Fibroblast of lung (primary cell): Measurements from ENCODE around the gene MALAT1. TPM values are rescaled to one million over a fixed set of nuclear protein-coding genes. Genes with fewer than 3 reads are reported as not detected.

ENCODE experiments used
- DNase-seq, 2 donors: peaks; one replicate each; pipeline versions ENCODE4 v3.0.0 to v3.0.0-alpha.2; 2010; ENCODE audit warnings: low read depth in 2 of 2
- H2AFZ ChIP-seq: 2 replicates; pipeline ENCODE4 v1.5.1; 2012; ENCODE audit warnings: low read length, control low read depth, inconsistent platforms
- H3K27ac ChIP-seq: 2 replicates; pipeline ENCODE4 v1.5.1; 2011; ENCODE audit warnings: low read length, control low read depth; ENCODE audit not compliant: insufficient read depth
- H3K27me3 ChIP-seq: 2 replicates; pipeline ENCODE4 v1.5.1; 2011; ENCODE audit warnings: mild to moderate bottlenecking, low read length; ENCODE audit not compliant: control insufficient read depth, insufficient read depth
- H3K36me3 ChIP-seq: 2 replicates; pipeline ENCODE4 v1.5.1; 2011; ENCODE audit warnings: low read length; ENCODE audit not compliant: control insufficient read depth, insufficient read depth
- H3K4me1 ChIP-seq: 2 replicates; pipeline ENCODE4 v1.5.1; 2011; ENCODE audit warnings: low read length; ENCODE audit not compliant: control insufficient read depth, insufficient read depth; ENCODE audit errors: extremely low read depth
- H3K4me2 ChIP-seq: 2 replicates; pipeline ENCODE4 v1.5.1; 2011; ENCODE audit warnings: low read length, control low read depth; ENCODE audit not compliant: insufficient read depth; ENCODE audit errors: extremely low read depth
- H3K4me3 ChIP-seq, 4 experiments: fragments of 200-600 bp in 1 of 4; sonication (generic) in 1 of 4; replicated peaks in 1 of 4; 2 replicates each; pipeline ENCODE4 v1.5.1; 2011 to 2016; ENCODE audit warnings: low read length in 4 of 4, low read depth in 3 of 4, mild to moderate bottlenecking in 3 of 4, control low read depth in 2 of 4, inconsistent platforms in 1 of 4, mixed read lengths in 1 of 4; ENCODE audit not compliant: insufficient read depth in 1 of 4; ENCODE audit errors: control extremely low read depth in 1 of 4
- H3K79me2 ChIP-seq: 2 replicates; pipeline ENCODE4 v1.5.1; 2012; ENCODE audit warnings: mild to moderate bottlenecking, low read length, inconsistent platforms; ENCODE audit not compliant: control insufficient read depth, insufficient read depth
- H3K9ac ChIP-seq: 2 replicates; pipeline ENCODE4 v1.5.1; 2011; ENCODE audit warnings: mild to moderate bottlenecking, low read length, control low read depth; ENCODE audit not compliant: insufficient read depth
- H3K9me3 ChIP-seq: 2 replicates; pipeline ENCODE4 v1.5.1; 2012; ENCODE audit warnings: low read depth, low read length; ENCODE audit not compliant: control insufficient read depth, insufficient read depth
- H4K20me1 ChIP-seq: 2 replicates; pipeline ENCODE4 v1.5.1; 2011; ENCODE audit warnings: low read length; ENCODE audit not compliant: control insufficient read depth, insufficient read depth; ENCODE audit errors: extremely low read depth
- EZH2 ChIP-seq: IDR thresholded peaks from 2 replicates; pipeline ENCODE4 v1.5.1; 2012; ENCODE audit warnings: low read length, control low read depth, mild to moderate bottlenecking; ENCODE audit errors: missing control alignments
- polyA plus RNA-seq, 2 donors: library from polyadenylated mRNA; depleted of rRNA in 1 of 2; stranded (reverse) in 1 of 2; unstranded in 1 of 2; fragments of >200 nt; gene quantifications; 2 replicates each; pipeline ENCODE4 v1.2.1, GENCODE V29; 2011 to 2012; ENCODE audit warnings: missing spikeins in 1 of 2
- total RNA-seq: library from RNA; depleted of rRNA; stranded (reverse); fragments of >200 nt; gene quantifications from 2 replicates; pipeline ENCODE4 v1.2.1, GENCODE V29; 2014
- TF ChIP-seq, protein P1 (sequence below), 2 donors: IDR thresholded peaks in 1 of 2; conservative IDR thresholded peaks in 1 of 2; 1 replicate in 1 of 2; 2 replicates in 1 of 2; pipeline ENCODE4 v1.5.1; 2011 to 2012; ENCODE audit warnings: low read length in 2 of 2, control low read depth in 1 of 2, inconsistent platforms in 1 of 2, low read depth in 1 of 2, mild to moderate bottlenecking in 1 of 2

Gene MALAT1
- total and polyA plus RNA-seq, 2 donors (not counting 1 experiment from before 2014, with no cell fraction given) = 583 to 21,991 TPM

DNA sequence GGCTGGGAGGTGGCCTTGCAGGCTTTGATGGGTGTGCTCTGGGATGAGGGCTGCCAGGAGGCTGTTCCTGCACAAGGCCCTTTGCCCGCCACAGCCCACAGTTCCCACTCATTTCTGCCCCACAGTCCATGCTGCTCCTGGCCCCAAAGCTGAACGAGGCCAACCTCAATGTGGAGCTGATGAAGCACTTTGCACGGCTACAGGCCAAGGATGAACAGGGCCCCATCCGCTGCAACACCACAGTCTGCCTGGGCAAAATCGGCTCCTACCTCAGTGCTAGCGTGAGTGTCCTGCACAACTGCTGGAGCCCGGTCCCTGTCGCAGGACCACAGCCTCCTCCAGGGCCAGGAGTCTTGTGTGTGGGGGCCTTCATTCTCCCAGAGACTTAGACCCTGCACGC lies 36.3 kb downstream of the MALAT1 start:
- no peak for DNase-seq
- Histone ChIP-seq H3K79me2 (no peaks in the 10 kb centered on the region), H3K9ac (no peak overlapping the region), H3K9me3 (no peaks in the 10 kb centered on the region), H3K36me3 (peaks cover 64% of the 10 kb centered on the region), H3K4me2 (no peak overlapping the region), H4K20me1 (no peaks in the 10 kb centered on the region), H3K4me3 (no peak overlapping the region), H2AFZ (no peak overlapping the region), H3K4me1 (no peaks in the 10 kb centered on the region), H3K27me3 (no peaks in the 10 kb centered on the region), H3K27ac (no peak overlapping the region)
- TF ChIP-seq, protein P1, sequence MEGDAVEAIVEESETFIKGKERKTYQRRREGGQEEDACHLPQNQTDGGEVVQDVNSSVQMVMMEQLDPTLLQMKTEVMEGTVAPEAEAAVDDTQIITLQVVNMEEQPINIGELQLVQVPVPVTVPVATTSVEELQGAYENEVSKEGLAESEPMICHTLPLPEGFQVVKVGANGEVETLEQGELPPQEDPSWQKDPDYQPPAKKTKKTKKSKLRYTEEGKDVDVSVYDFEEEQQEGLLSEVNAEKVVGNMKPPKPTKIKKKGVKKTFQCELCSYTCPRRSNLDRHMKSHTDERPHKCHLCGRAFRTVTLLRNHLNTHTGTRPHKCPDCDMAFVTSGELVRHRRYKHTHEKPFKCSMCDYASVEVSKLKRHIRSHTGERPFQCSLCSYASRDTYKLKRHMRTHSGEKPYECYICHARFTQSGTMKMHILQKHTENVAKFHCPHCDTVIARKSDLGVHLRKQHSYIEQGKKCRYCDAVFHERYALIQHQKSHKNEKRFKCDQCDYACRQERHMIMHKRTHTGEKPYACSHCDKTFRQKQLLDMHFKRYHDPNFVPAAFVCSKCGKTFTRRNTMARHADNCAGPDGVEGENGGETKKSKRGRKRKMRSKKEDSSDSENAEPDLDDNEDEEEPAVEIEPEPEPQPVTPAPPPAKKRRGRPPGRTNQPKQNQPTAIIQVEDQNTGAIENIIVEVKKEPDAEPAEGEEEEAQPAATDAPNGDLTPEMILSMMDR (conservative IDR thresholded peaks at IDR 0.05 in 1 of 2, IDR thresholded peaks at IDR 0.05 in 1 of 2; ENCODE audit: low read depth in 1 of 2, low read length in 2 of 2) = no peak
- TF ChIP-seq EZH2 = no peak

DNA sequence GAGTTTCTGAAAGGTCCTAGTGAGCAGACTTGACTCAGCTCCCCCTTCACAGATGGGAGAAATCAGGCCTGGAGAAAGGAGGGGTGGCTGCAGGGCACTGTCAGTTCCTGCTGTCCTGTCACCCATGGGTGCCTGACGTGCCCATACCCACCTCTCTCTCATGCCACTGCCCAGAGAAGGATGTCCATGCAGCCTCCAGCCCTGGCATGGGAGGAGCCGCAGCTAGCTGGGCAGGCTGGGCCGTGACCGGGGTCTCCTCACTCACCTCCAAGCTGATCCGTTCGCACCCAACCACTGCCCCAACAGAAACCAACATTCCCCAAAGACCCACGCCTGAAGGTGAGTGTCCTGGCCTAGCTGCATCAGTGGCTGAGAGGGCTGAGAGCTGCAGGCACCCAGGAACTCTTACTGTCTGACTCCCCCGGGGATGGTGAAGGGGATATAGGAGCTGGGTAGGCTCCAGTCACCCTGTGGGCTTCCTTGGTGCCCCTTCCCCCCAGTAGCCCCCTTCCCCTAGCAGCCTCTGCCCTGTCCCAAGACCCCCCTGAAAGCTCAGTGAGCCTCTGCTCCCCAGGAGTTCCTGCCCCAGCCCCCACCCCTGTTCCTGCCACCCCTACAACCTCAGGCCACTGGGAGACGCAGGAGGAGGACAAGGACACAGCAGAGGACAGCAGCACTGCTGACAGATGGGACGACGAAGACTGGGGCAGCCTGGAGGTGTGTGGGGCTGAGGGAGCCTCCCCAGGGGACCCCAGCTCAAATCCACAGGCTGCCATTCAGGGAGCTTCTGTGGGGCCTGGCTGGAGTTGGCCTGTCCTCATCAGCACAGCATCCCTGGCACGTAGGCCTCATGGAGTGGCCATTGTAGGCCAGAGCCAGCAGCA lies 37.8 kb downstream of the MALAT1 start:
- Histone ChIP-seq H3K4me1 (peaks cover 8% of the 10 kb centered on the region), H3K79me2 (no peaks in the 10 kb centered on the region), H3K36me3 (peaks cover 49% of the 10 kb centered on the region), H3K27ac (no peak overlapping the region), H4K20me1 (no peaks in the 10 kb centered on the region), H2AFZ (no peak overlapping the region), H3K9ac (no peak overlapping the region), H3K4me3 (no peak overlapping the region), H3K4me2 (no peak overlapping the region), H3K9me3 (no peaks in the 10 kb centered on the region), H3K27me3 (no peaks in the 10 kb centered on the region)
- DNase-seq = no peak
- TF ChIP-seq, protein P1 (conservative IDR thresholded peaks at IDR 0.05 in 1 of 2, IDR thresholded peaks at IDR 0.05 in 1 of 2; ENCODE audit: low read depth in 1 of 2, low read length in 2 of 2) = no peak
- no peak for TF ChIP-seq EZH2

DNA sequence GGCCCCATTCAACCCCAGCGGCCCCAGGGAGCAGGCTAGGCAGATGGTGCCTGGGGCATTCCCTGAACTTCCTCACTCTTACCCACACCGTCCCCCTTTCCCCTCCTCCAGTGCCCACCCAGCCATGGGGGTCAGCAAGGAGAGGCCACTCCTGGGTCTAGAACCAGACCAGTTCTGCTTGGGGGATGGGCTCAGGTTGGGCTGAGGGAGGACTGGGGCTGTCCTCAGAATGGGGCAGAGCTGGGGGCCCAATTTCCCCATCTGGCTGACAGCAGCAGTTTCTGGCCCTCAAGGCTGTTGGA lies 38.4 kb downstream of the MALAT1 start:
- DNase-seq = no peak
- Histone ChIP-seq H3K9me3 (no peaks in the 10 kb centered on the region), H3K36me3 (peaks cover 48% of the 10 kb centered on the region), H4K20me1 (no peaks in the 10 kb centered on the region), H3K79me2 (no peaks in the 10 kb centered on the region), H3K27me3 (no peaks in the 10 kb centered on the region), H3K4me3 (no peak overlapping the region), H3K4me2 (no peak overlapping the region), H3K4me1 (peaks cover 8% of the 10 kb centered on the region), H2AFZ (no peak overlapping the region), H3K9ac (no peak overlapping the region), H3K27ac (no peak overlapping the region)
- TF ChIP-seq, protein P1 (conservative IDR thresholded peaks at IDR 0.05 in 1 of 2, IDR thresholded peaks at IDR 0.05 in 1 of 2; ENCODE audit: low read depth in 1 of 2, low read length in 2 of 2) = no peak
- TF ChIP-seq EZH2 = no peak
